GM19467 (cell line): ENCODE data around the gene LRSAM1.
A peak's percentile ranks its signal among the peaks of the same experiment; 100 is the strongest.

ENCODE experiments used
- ATAC-seq: cut with Tn5 transposase; IDR thresholded peaks from one replicate; pipeline ENCODE4 v1.9.1; 2021; ENCODE audit warnings: mild to moderate bottlenecking, moderate library complexity; ENCODE audit not compliant: unreplicated experiment

LRSAM1 gene

GRCh38 chr9:127529671-127530070 lies 78.4 kb downstream of the LRSAM1 start:
- no peak for ATAC-seq

DNA sequence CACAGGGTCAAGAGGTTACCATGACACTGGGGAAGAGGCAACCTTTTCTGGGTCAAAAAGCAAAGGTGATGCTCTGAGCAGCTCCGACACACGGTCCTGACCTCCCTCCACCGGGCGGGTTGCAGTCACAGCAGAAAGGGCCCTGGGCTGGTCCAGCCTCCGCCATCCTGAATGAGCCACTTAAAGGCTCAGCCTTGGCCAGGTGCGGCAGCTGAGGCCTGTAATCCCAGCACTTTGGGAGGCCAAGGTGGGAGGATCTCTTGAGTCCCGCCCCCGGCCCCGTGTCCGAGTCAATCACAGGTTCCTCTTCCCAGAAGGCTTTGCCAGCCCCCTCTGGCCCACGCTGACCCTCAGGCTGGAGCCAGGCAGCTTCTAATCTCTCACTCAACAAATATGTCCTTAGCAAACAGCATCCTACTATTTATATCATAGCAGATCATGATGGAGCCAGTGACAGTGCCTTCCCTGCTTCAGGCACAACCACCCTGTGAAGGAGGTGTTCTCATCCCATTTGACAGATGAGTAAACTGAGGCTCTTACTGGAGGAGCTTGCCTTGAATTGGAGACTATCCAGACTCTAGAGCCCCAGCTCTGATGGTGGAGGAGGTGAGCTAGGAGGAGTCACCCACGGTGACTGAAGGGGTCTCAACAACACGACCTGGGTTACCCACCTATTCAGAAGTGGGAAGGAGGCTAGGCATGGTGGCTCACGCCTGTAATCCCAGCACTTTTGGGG lies 79.1 kb downstream of the LRSAM1 start:
- no peak for ATAC-seq

DNA sequence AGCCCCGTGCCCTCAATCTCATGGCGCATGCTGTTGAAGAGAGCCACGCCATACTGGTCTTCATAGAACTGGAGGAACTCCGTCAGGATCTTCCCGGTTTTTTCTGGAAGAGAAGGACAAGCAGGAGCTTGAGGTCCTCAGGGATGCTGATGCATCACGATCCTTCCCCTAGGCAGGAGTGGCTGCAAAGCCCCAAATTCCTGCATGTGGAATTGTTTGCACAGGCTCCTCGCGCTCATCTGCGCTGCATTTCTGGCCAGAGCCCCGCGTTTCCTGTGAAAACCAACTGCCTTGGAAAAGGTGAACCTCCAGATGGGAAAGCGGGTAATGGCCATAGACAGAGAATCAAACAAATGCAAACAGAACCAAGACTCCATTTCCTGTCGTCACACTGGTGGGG lies 80.4 kb downstream of the LRSAM1 start:
- ATAC-seq: no peak

DNA sequence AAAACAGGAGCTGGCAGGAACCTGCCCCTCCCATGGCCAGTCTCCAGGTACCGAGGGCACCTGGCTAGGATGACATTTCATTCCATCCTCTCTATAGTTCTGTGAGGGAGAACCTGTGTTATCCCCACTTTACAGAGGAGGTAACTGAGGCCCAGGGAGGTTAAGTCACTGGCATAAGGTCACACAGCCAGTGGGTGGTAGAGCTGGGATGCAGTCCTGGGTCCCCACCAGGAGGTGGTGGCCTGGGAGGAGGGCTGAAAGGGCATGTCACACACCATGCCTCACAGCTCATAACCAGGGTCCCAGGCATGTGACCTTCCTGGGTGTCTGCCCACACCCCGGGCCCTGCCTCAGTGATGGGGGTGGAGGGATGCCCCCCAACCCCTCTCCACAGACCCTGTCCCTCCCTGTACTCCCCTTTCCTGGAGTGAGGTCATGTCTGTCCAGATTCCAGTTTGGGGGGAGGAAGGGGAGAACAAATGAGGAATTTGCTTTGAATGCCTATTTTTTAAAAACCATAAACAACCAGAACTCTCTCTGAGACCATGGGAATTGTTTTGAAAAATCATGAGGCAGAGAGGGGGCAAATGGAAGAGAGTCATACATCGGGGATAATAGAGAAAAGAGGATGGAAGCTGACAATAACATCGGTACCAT lies 83.1 kb downstream of the LRSAM1 start:
- ATAC-seq: no peak

GRCh38 chr9:127534931-127535330 lies 83.6 kb downstream of the LRSAM1 start:
- no peak for ATAC-seq

GRCh38 chr9:127535396-127535795 lies 84.1 kb downstream of the LRSAM1 start:
- ATAC-seq: no peak

DNA sequence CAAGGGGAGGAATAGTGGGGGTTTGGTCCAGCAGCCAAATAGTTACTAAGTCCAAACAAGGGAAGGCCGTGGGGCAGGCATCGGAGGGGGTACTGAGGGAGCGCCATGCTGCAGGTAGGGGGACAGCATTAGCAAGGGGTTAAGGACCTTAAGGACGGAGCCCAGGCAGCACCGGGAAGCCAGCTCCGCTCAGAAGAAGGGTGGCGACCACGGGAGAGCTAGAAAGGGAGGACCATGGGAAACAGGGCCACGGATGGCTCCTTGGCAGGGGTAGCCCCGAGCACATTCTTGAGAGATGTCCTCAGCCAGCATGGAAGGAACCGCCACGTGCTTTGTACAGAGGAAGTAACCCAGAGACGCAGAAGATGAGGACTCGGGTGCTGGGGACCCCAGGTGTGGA lies 84.5 kb downstream of the LRSAM1 start:
- no peak for ATAC-seq

GRCh38 chr9:127536499-127536898 lies 85.2 kb downstream of the LRSAM1 start:
- ATAC-seq: no peak

DNA sequence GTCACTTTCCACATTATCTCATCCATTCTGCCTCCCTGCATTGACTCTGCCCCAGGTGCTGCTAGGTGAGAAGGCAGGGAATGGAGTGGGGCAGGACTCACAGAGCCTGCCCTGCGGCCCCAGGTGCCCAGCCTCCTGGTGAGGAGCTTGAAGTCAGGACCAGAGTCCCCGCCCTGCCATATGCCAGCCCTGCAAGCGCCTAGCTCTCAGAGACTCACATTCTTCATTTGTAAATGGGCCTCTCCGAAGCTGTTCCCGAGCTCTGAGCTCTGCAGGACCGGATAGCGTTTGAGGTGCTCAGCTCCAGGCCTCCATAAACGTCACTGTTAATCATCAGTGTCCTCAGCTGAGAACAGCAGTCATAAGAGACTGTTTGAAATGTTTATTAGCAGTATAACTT lies 85.7 kb downstream of the LRSAM1 start:
- ATAC-seq: no peak

GRCh38 chr9:127537792-127538191 lies 86.5 kb downstream of the LRSAM1 start:
- no peak for ATAC-seq

- ATAC-seq: no peak
Measured at GRCh38 chr9:127538849-127539258, 87.5 kb downstream of the LRSAM1 start.

GRCh38 chr9:127539259-127539981 lies 88.1 kb downstream of the LRSAM1 start:
- no peak for ATAC-seq

DNA sequence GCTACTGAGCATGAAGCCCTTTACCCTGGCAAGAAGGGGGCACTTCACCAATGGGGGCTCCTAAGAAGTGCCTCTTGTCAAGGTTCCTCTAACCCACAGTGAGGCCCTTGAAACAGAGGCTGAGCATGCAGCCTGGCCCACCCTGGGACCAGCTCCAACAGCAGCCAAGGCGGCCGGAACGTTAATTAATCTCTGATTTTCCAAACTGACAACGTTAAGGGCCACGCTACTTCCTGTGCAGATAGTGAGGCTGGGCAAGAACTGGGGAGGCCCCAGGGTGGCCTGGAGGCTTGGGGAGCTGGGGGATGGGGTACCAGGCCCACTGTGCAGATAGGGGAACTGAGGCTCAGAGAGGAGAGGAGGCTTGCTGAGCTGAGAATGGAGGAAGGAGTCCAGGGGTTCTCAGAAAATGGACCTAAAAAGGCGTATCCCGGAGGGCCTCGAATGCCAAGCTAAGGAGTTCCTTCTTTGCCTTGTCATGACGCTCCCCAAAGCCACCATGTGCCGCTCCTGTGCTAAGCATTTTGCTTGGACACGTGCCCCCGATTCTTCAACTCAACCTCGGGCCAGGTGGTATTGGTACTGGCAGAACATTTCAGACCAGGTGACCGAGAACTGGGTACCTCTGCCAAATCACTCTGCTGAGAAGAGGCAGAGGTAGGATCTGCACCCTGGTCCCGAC lies 88.8 kb downstream of the LRSAM1 start:
- ATAC-seq: no peak

DNA sequence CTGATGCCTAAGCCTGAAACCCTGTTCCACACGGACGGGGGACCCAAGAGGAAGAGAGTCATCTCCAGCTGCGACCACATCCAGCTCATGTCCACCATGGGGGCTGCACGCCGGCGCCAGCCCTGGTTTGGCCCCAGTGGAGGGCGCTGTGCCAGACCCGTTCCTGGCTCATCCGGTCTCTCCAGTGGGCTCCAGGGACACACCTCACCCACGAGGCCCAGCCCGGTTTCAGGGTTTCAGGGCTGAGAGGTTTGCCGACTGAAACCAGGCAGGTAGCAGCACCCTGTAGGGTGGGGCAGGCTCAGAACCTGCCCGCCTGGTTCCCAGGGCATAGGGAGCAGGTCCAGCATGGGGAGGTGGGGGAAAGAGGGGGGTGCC lies 89.3 kb downstream of the LRSAM1 start:
- ATAC-seq: no peak

DNA sequence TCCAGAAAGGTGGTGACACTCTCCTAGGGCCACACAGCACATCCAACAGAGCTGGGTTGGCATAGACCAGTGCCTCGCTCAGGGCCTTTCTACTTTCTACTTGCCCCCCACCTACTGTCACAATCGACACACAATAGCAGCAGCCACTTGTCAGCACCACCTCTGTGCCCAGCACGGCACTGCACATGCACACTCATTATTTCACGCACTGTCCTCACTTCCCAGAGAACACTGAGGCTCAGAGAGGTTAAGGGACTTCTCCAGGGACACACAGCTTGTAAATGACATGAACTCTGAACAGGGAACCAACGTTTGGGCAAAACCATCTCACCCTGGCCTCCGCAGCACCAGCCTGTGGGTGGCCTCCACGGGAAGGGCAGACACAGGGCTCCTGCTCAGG lies 89.9 kb downstream of the LRSAM1 start:
- no peak for ATAC-seq

DNA sequence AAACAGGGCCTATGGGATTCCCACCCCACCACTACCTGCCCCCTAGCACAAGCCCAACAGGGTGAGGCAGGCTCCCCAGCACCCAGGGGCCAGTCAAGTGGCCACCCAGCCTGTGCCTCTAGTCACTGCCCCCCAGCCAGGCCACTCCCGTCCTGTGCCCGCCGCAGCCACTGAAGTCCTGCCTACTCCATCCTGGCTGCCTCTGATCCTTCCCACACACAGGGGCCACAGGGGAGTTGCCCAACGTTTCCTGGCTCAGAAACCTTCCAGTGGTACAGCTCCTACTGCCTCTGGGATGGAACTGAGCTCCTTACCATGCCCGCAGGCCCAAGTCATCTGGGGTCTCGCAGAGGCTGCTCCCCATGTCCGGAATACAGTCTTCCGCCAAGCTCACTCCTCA lies 90.6 kb downstream of the LRSAM1 start:
- no peak for ATAC-seq

DNA sequence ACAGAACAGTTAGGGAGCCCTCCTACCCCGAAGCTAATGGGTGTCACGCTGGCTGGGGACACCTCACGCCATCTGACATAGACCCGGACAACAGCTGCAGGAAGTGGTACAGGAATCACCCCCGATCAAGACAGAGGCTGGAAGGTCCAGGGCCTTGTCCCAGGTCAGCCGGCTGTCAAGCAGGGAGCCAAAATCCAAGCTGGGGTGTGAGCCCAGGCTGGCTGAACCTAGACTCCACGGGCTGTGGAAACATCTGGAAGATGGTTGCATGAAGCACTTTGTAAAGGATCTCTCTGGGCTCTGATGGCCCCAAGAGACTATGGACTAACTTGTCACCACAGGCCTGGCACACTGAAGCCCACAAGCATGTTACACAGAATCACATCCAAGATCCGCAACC lies 91.9 kb downstream of the LRSAM1 start:
- no peak for ATAC-seq

- no peak for ATAC-seq
Measured at GRCh38 chr9:127543973-127544533, 92.7 kb downstream of the LRSAM1 start.

DNA sequence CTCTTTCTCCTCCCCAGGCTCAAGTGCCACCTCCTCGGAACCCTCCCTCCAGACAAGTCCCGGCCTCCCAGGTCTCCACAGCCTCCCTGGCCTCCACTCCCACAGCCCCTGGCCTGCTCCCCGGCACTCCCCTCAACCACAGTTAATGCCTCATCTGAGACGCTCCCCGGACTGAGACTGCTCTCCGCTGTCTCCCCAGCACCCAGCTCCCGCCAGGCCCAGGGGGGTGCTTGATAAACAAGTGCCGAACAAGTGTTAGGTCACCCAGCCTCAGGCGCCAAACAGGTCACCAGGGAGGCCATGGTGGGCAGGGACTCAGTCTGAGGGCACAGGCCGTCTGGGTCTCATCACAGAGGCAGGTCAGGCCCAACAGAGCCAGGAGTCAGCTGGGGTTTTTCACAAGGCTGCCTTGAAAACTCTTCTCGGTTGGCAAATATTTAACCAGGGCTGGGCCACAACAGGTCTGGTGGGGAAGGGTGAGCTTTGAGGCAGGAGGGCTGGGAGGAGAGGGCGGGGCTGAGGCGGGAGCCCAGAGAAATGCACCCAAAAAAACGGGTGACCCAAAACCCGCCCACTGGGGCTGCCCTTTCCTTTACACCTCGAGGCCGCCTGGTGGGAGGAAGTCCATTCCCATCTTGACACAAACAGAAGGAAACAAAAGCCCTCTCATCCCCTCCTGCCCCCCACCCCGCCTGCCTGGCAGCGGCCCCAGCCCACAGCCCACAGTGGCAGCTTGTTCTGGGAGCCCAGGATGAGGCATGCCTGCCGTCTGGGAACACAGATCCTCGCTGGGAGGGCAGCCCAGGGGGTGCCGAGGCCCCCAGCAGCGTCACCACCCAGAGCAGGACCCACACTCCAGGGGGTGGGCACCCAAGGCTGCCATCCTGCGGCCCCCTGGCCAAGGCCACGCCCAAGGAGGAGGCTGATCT lies 94.2 kb downstream of the LRSAM1 start:
- peak; percentile 63 for ATAC-seq
